Panc1 (cell line): ENCODE measurements around the gene TMEM134.

Experiments
- CTCF ChIP-seq: fragments of 450-650 bp; IDR thresholded peaks from 2 replicates; pipeline ENCODE4 v1.5.1; 2017; ENCODE audit warnings: mild to moderate bottlenecking
- POLR2AphosphoS5 ChIP-seq: IDR thresholded peaks from 2 replicates; pipeline ENCODE4 v1.6.1; 2012; ENCODE audit warnings: mild to moderate bottlenecking, low read depth, low read length, moderate library complexity

GRCh38 chr11:67442504-67443404 lies 26.3 kb downstream of the TMEM134 start:
- TF ChIP-seq CTCF (no peak), POLR2AphosphoS5 (0 out of 2 replicates have a peak, but pooled peaks have one; percentile 13)
